OCI-LY7 (cell line): ENCODE measurements around the gene CEBPG. TPM values are rescaled to one million over a fixed set of nuclear protein-coding genes. Genes with fewer than 3 reads are reported as not detected.

ENCODE experiments used
- BruUV-seq: library from RNA; stranded (reverse); fragments of 400-500 nt; replicated peaks from 2 replicates; lab custom pipeline; 2021; lab: Mats Ljungman, UMichigan
- CTCF ChIA-PET: fragments of 300-600 bp; sonication (Branson Sonifier 250); formaldehyde crosslinking; loops from one replicate; lab custom pipeline; 2022; ENCODE audit warnings: antibody characterized with exemption; ENCODE audit not compliant: unreplicated experiment; lab: Charles Lee
- POLR2A ChIA-PET: fragments of 300-600 bp; sonication (Branson Sonifier 250); formaldehyde crosslinking; loops from one replicate; lab custom pipeline; 2022; ENCODE audit warnings: antibody characterized with exemption; lab: Charles Lee
- DNase-seq: peaks from one replicate; pipeline ENCODE4 v3.0.0-alpha.2; 2015; ENCODE audit warnings: low spot score
- H2AFZ ChIP-seq: fragments of 200-600 bp; sonication (generic), shearing (Covaris generic); 2 replicates; pipeline ENCODE4 v1.6.1; 2014; ENCODE audit warnings: mild to moderate bottlenecking, antibody characterized with exemption, low read length, moderate library complexity
- H3K27ac ChIP-seq: fragments of 200-600 bp; sonication (generic); 2 replicates; pipeline ENCODE4 v1.5.1; 2014; ENCODE audit warnings: mixed run types, low read depth, mild to moderate bottlenecking, moderate library complexity, low read length, inconsistent platforms; ENCODE audit not compliant: poor library complexity, severe bottlenecking
- H3K36me3 ChIP-seq: fragments of 200-600 bp; sonication (generic); 2 replicates; pipeline ENCODE4 v1.6.1; 2014; ENCODE audit warnings: mild to moderate bottlenecking, antibody characterized with exemption, low read length, moderate library complexity, mixed read lengths; ENCODE audit not compliant: insufficient read depth
- H3K4me1 ChIP-seq: fragments of 200-600 bp; sonication (generic); 2 replicates; pipeline ENCODE4 v1.5.1; 2014; ENCODE audit warnings: mild to moderate bottlenecking, low read length; ENCODE audit not compliant: insufficient read depth, poor library complexity, severe bottlenecking
- H3K4me2 ChIP-seq: fragments of 200-600 bp; sonication (generic); 2 replicates; pipeline ENCODE4 v1.6.1; 2014; ENCODE audit warnings: mild to moderate bottlenecking, low read length
- H3K4me3 ChIP-seq: fragments of 200-600 bp; sonication (generic); 2 replicates; pipeline ENCODE4 v1.5.1; 2014; ENCODE audit warnings: mild to moderate bottlenecking, low read depth, low read length; ENCODE audit not compliant: poor library complexity, severe bottlenecking
- H3K79me2 ChIP-seq: fragments of 200-600 bp; sonication (generic); 2 replicates; pipeline ENCODE4 v1.6.1; 2016; ENCODE audit warnings: low read depth, mild to moderate bottlenecking, low read length, moderate library complexity, mixed read lengths; ENCODE audit not compliant: insufficient read depth
- H3K9me2 ChIP-seq: fragments of 200-600 bp; sonication (generic); 2 replicates; pipeline ENCODE4 v1.6.1; 2016; ENCODE audit warnings: mild to moderate bottlenecking, low read length, mixed read lengths; ENCODE audit not compliant: insufficient read depth
- H3K9me3 ChIP-seq: fragments of 200-600 bp; sonication (generic); 2 replicates; pipeline ENCODE4 v1.6.1; 2014; ENCODE audit warnings: mild to moderate bottlenecking, mixed run types, low read length, mixed read lengths
- H4K20me1 ChIP-seq: fragments of 200-600 bp; sonication (generic); 2 replicates; pipeline ENCODE4 v1.6.1; 2014; ENCODE audit warnings: mild to moderate bottlenecking, antibody characterized with exemption, low read length, moderate library complexity, mixed read lengths; ENCODE audit not compliant: insufficient read depth
- EZH2phosphoT487 ChIP-seq: fragments of 200-600 bp; sonication (generic); IDR thresholded peaks from 2 replicates; pipeline ENCODE4 v1.6.1; 2018; ENCODE audit warnings: low read depth, borderline replicate concordance, mild to moderate bottlenecking, mixed run types, antibody characterized with exemption, low read length, moderate library complexity, mixed read lengths
- intact Hi-C: fragments of 100-400 bp; cut with micrococcal nuclease; formaldehyde crosslinking; loops from one replicate; pipeline ENCODE4 v1.10.0; 2022; ENCODE audit not compliant: unreplicated experiment
- total RNA-seq, 2 experiments: library from RNA; depleted of rRNA in 1 of 2; stranded (reverse); fragments of >200 nt in 1 of 2; shearing (Covaris generic) in 1 of 2; gene quantifications; 2 replicates each; pipeline ENCODE4 v1.2.3, GENCODE V29; 2014 to 2022
- TF ChIP-seq, protein P1 (sequence below): fragments of 200-600 bp; sonication (generic); conservative IDR thresholded peaks from 2 replicates; pipeline ENCODE4 v1.5.1; 2014; ENCODE audit warnings: mild to moderate bottlenecking, antibody characterized with exemption, low read length, moderate library complexity, mixed read lengths

Gene CEBPG
- total RNA-seq, 2 experiments from 2014 or later, result 44.9 to 45.1 TPM

GRCh38 chr19:33368074-33368864 is 5.2 kb upstream of the CEBPG start:
- TF ChIP-seq, protein P1, sequence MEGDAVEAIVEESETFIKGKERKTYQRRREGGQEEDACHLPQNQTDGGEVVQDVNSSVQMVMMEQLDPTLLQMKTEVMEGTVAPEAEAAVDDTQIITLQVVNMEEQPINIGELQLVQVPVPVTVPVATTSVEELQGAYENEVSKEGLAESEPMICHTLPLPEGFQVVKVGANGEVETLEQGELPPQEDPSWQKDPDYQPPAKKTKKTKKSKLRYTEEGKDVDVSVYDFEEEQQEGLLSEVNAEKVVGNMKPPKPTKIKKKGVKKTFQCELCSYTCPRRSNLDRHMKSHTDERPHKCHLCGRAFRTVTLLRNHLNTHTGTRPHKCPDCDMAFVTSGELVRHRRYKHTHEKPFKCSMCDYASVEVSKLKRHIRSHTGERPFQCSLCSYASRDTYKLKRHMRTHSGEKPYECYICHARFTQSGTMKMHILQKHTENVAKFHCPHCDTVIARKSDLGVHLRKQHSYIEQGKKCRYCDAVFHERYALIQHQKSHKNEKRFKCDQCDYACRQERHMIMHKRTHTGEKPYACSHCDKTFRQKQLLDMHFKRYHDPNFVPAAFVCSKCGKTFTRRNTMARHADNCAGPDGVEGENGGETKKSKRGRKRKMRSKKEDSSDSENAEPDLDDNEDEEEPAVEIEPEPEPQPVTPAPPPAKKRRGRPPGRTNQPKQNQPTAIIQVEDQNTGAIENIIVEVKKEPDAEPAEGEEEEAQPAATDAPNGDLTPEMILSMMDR, result no peak
- no peak for TF ChIP-seq EZH2phosphoT487

DNA sequence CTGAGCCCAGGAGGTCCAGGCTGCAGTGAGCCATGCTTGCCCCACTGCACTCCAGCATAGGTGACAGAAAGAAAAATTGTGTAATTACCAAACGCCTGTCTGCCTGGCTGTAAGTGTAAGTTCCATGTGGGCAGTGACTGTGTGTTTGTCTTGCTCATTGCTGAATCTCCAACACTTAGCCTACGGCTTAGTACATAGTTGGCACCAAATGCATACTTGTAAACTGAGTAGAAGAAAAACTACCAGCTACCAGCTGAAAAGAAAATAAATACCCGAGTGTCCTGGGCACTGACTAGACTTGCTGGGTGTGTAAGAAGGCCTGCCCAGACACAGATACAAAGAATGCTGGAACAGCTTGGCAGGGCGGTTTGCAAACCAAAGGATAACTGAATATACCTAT is 2.7 kb upstream of the CEBPG start:
- no peak overlapping the region for H3K4me2 ChIP-seq
- H3K4me1 ChIP-seq, result peaks cover 25% of the 10 kb centered on the region
- TF ChIP-seq, protein P1, result no peak
- TF ChIP-seq EZH2phosphoT487, result no peak
- no peaks in the 10 kb centered on the region for H3K9me2 ChIP-seq
- H3K79me2 ChIP-seq, result peaks cover 18% of the 10 kb centered on the region
- no peaks in the 10 kb centered on the region for H3K9me3 ChIP-seq
- DNase-seq, result no peak
- ChIA-PET CTCF (no interaction called here), POLR2A (no interaction called here)
- H3K36me3 ChIP-seq, result peaks cover 13% of the 10 kb centered on the region; the same call in 1 of the 2 replicates
- peaks cover 17% of the 10 kb centered on the region for H4K20me1 ChIP-seq
- H3K4me3 ChIP-seq, result no peak overlapping the region
- no peak overlapping the region for H2AFZ ChIP-seq
- intact Hi-C loops, result loop anchor here (5.0 kb wide), 1 partner anchor 788 kb away; the partner anchor contains the start of gene PDCD5
- no TSS peak for BruUV-seq
- no peak overlapping the region for H3K27ac ChIP-seq

More at GRCh38 chr19:33368074-33368864, 5.2 kb upstream of the CEBPG start:
- Histone ChIP-seq H4K20me1 (no peaks in the 10 kb centered on the region), H3K9me3 (no peaks in the 10 kb centered on the region), H3K27ac (no peak overlapping the region), H3K4me1 (peaks cover 11% of the 10 kb centered on the region), H3K36me3 (no peaks in the 10 kb centered on the region), H3K9me2 (no peaks in the 10 kb centered on the region), H3K4me3 (no peak overlapping the region), H3K4me2 (no peak overlapping the region), H2AFZ (no peak overlapping the region), H3K79me2 (no peaks in the 10 kb centered on the region)
- BruUV-seq, result no TSS peak
- no peak for DNase-seq
- POLR2A ChIA-PET, result interaction anchor here (0.6 kb wide), 1 partner anchor 30 kb away, joined by 3 read pairs; no protein-coding TSS in a partner anchor
- CTCF ChIA-PET, result no interaction called here
- intact Hi-C loops, result no loop called here

DNA sequence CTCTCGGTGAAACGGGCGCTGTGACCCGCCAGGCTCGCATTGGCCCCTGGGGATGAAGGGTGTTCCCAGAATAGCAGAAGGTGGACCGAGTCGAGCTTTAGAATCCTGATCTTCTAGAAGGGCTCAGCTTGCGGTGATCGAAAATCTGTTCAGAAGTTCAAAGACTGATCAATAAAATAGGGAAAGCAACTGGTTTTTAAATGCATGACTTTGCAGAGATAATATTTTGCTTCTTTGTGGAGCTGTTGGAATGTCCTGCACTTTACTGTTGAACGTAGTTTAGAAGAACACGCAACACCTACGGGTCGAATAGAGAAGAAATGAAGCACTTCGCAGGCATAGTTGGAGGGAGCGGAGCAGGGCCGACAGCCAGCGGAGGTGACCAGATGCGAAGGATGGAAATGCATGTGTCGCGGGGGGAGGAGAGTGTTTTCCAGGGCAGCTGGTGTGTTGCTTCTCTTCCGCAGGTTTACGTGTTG is 766 bp downstream of the CEBPG start:
- H3K4me1 ChIP-seq, result peaks cover 38% of the 10 kb centered on the region
- intact Hi-C loops, result loop anchor here (1.0 to 5.0 kb wide), 3 partner anchors 71 to 792 kb away; partner anchors contain the start of genes CEBPA and PDCD5

More for the DNA sequence above, 766 bp downstream of the CEBPG start:
- peak overlapping the region; percentile 80 for H3K4me3 ChIP-seq
- peaks cover 35% of the 10 kb centered on the region for H3K36me3 ChIP-seq
- ChIA-PET CTCF (no interaction called here), POLR2A (interaction anchor here (0.8 to 1.5 kb wide), 3 partner anchors 10 to 797 kb away, joined by 3 to 4 read pairs (median 3); no protein-coding TSS in a partner anchor)
- TF ChIP-seq, protein P1, result peak; percentile 37; the same call in 1 of the 2 replicates
- no peak for TF ChIP-seq EZH2phosphoT487
- no peaks in the 10 kb centered on the region for H3K9me2 ChIP-seq
- H3K9me3 ChIP-seq, result no peaks in the 10 kb centered on the region
- no peak overlapping the region for H2AFZ ChIP-seq
- H3K4me2 ChIP-seq, result peak overlapping the region; percentile 100
- peaks cover 52% of the 10 kb centered on the region for H3K79me2 ChIP-seq
- BruUV-seq, result no TSS peak
- DNase-seq, result peak; percentile 29
- H3K27ac ChIP-seq, result peak overlapping the region; percentile 86
- peaks cover 47% of the 10 kb centered on the region for H4K20me1 ChIP-seq
